Osteoblast (primary cell): ENCODE results near the gene MMP24OS. TPM values are rescaled to one million over a fixed set of nuclear protein-coding genes. Genes with fewer than 3 reads are reported as not detected.

Experiments
- DNase-seq: peaks from one replicate; pipeline ENCODE4 v3.0.0; 2011; ENCODE audit warnings: low spot score, mixed read lengths; ENCODE audit not compliant: insufficient read length; ENCODE audit errors: missing footprints
- H2AFZ ChIP-seq: 2 replicates; pipeline ENCODE4 v1.6.0; 2011; ENCODE audit warnings: mild to moderate bottlenecking, low read length
- H3K27ac ChIP-seq: 2 replicates; pipeline ENCODE4 v1.5.1; 2011; ENCODE audit warnings: mild to moderate bottlenecking, low read depth, low read length, moderate library complexity
- H3K27me3 ChIP-seq: 2 replicates; pipeline ENCODE4 v1.6.0; 2012; ENCODE audit warnings: mild to moderate bottlenecking, control low read depth, inconsistent platforms, low read length, moderate library complexity; ENCODE audit not compliant: insufficient read depth
- H3K36me3 ChIP-seq: 2 replicates; pipeline ENCODE4 v1.5.1; 2011; ENCODE audit warnings: mild to moderate bottlenecking, low read length, control low read depth, moderate library complexity; ENCODE audit not compliant: insufficient read depth
- H3K4me1 ChIP-seq: 2 replicates; pipeline ENCODE4 v1.5.1; 2011; ENCODE audit warnings: mild to moderate bottlenecking, low read length, control low read depth, moderate library complexity; ENCODE audit not compliant: insufficient read depth
- H3K4me2 ChIP-seq: 2 replicates; pipeline ENCODE4 v1.6.0; 2011; ENCODE audit warnings: mild to moderate bottlenecking, low read length; ENCODE audit not compliant: insufficient read depth
- H3K4me3 ChIP-seq: fragments of 200-600 bp; sonication (generic); 3 replicates; pipeline ENCODE4 v1.5.1; 2012; ENCODE audit warnings: mild to moderate bottlenecking, low read length, inconsistent platforms; ENCODE audit not compliant: insufficient read depth
- H3K79me2 ChIP-seq: 2 replicates; pipeline ENCODE4 v1.6.0; 2012; ENCODE audit warnings: mild to moderate bottlenecking, low read length, control low read depth, inconsistent platforms; ENCODE audit not compliant: insufficient read depth
- H3K9me3 ChIP-seq: 2 replicates; pipeline ENCODE4 v1.5.1; 2011; ENCODE audit warnings: low read depth, low read length, control low read depth
- H4K20me1 ChIP-seq: 2 replicates; pipeline ENCODE4 v1.6.0; 2012; ENCODE audit warnings: mild to moderate bottlenecking, low read length, control low read depth; ENCODE audit not compliant: insufficient read depth
- total RNA-seq: library from RNA; depleted of rRNA; stranded (reverse); fragments of >200 nt; gene quantifications from 2 replicates; pipeline ENCODE4 v1.2.3, GENCODE V29; 2012
- TF ChIP-seq, protein P1 (sequence below): IDR thresholded peaks from 2 replicates; pipeline ENCODE4 v1.5.1; 2011; ENCODE audit warnings: mild to moderate bottlenecking, low read depth, low read length, moderate library complexity; ENCODE audit errors: extremely low read depth

MMP24OS gene
- total RNA-seq, 1 donor: 22.1 TPM

DNA sequence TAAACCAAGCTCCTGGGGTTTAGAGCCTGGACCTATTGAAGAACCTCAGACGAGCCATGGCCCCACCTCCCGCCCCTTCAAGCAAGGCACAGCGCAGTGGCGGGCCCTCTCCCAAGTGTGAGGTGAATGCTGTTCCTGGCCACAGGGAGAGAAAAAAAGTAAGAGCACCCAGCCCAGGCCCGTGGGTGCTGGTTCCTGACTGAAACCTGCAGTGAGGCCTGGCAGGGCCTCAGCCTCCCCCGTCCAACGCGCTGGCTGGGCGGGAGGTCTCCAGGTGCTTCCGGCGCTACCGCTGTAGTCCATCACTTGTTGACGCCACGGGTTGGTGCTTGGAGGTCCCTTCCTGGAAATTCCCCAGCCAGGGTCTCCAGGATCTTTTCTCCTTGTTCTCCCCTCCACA lies 19.8 kb upstream of the MMP24OS start:
- DNase-seq: peak; percentile 11
- no peak overlapping the region for H3K27ac ChIP-seq
- H2AFZ ChIP-seq: no peak overlapping the region
- no peaks in the 10 kb centered on the region for H4K20me1 ChIP-seq
- H3K4me2 ChIP-seq: no peak overlapping the region
- no peak overlapping the region for H3K4me3 ChIP-seq
- no peaks in the 10 kb centered on the region for H3K36me3 ChIP-seq
- peaks cover 23% of the 10 kb centered on the region for H3K4me1 ChIP-seq
- no peaks in the 10 kb centered on the region for H3K79me2 ChIP-seq
- H3K27me3 ChIP-seq: peaks cover 3% of the 10 kb centered on the region
- TF ChIP-seq, protein P1, sequence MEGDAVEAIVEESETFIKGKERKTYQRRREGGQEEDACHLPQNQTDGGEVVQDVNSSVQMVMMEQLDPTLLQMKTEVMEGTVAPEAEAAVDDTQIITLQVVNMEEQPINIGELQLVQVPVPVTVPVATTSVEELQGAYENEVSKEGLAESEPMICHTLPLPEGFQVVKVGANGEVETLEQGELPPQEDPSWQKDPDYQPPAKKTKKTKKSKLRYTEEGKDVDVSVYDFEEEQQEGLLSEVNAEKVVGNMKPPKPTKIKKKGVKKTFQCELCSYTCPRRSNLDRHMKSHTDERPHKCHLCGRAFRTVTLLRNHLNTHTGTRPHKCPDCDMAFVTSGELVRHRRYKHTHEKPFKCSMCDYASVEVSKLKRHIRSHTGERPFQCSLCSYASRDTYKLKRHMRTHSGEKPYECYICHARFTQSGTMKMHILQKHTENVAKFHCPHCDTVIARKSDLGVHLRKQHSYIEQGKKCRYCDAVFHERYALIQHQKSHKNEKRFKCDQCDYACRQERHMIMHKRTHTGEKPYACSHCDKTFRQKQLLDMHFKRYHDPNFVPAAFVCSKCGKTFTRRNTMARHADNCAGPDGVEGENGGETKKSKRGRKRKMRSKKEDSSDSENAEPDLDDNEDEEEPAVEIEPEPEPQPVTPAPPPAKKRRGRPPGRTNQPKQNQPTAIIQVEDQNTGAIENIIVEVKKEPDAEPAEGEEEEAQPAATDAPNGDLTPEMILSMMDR: no peak
- no peaks in the 10 kb centered on the region for H3K9me3 ChIP-seq

- peak; percentile 93 for DNase-seq
Measured at GRCh38 chr20:35297155-35297554, 19.2 kb upstream of the MMP24OS start.

DNA sequence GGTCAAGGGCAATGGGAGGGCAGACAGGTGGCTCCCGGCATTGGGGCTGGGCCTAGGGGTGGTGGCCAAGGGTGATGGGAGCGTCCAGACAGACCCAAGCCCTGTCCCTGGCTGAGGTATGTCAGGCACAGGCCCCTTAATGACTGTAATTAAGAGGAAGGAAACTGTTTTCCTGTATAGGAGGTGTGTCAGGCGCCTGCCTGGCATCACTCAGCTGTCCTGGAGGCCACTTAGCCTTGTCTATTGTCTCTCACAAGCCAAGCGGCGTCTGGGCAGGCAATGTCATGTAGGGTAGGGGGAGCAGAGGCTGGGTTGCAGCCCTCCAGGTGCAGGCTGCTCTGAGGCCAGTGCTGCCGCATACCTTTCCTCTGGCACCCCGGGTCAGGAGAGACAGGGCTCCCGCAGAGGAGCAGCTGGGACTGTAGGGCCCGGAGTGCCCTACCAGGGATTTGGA lies 18.2 kb upstream of the MMP24OS start:
- H2AFZ ChIP-seq: no peak overlapping the region
- TF ChIP-seq, protein P1: no peak
- peak; percentile 13 for DNase-seq

More at GRCh38 chr20:35297155-35297554, 19.2 kb upstream of the MMP24OS start:
- H3K4me1 ChIP-seq: peaks cover 17% of the 10 kb centered on the region
- H3K27me3 ChIP-seq: peaks cover 3% of the 10 kb centered on the region
- H4K20me1 ChIP-seq: no peaks in the 10 kb centered on the region
- H3K36me3 ChIP-seq: no peaks in the 10 kb centered on the region
- no peak overlapping the region for H3K4me3 ChIP-seq
- TF ChIP-seq, protein P1: no peak
- H3K79me2 ChIP-seq: no peaks in the 10 kb centered on the region
- H2AFZ ChIP-seq: peak overlapping the region; percentile 57
- H3K4me2 ChIP-seq: no peak overlapping the region
- no peak overlapping the region for H3K27ac ChIP-seq
- H3K9me3 ChIP-seq: no peaks in the 10 kb centered on the region

GRCh38 chr20:35295674-35296073 lies 17.8 kb upstream of the MMP24OS start:
- TF ChIP-seq, protein P1: no peak

More for the DNA sequence above, 18.2 kb upstream of the MMP24OS start:
- no peaks in the 10 kb centered on the region for H4K20me1 ChIP-seq
- H3K4me2 ChIP-seq: no peak overlapping the region
- peaks cover 3% of the 10 kb centered on the region for H3K27me3 ChIP-seq
- H3K4me3 ChIP-seq: no peak overlapping the region
- H3K36me3 ChIP-seq: no peaks in the 10 kb centered on the region
- H3K4me1 ChIP-seq: peaks cover 7% of the 10 kb centered on the region
- H3K79me2 ChIP-seq: no peaks in the 10 kb centered on the region
- no peak overlapping the region for H3K27ac ChIP-seq
- H3K9me3 ChIP-seq: no peaks in the 10 kb centered on the region

More at GRCh38 chr20:35295674-35296073, 17.8 kb upstream of the MMP24OS start:
- no peaks in the 10 kb centered on the region for H3K9me3 ChIP-seq
- no peaks in the 10 kb centered on the region for H4K20me1 ChIP-seq
- DNase-seq: peak; percentile 42
- no peak overlapping the region for H3K27ac ChIP-seq
- no peaks in the 10 kb centered on the region for H3K79me2 ChIP-seq
- H3K27me3 ChIP-seq: peaks cover 3% of the 10 kb centered on the region
- H3K4me1 ChIP-seq: peaks cover 5% of the 10 kb centered on the region
- no peak overlapping the region for H3K4me2 ChIP-seq
- no peaks in the 10 kb centered on the region for H3K36me3 ChIP-seq
- no peak overlapping the region for H3K4me3 ChIP-seq
- no peak overlapping the region for H2AFZ ChIP-seq
